Vagina (tissue), 2 donors: ENCODE data around the gene KDM4E.

Experiments
- CTCF ChIP-seq, 3 experiments: fragments of 450-650 bp in 2 of 3; fragments of 200-600 bp in 1 of 3; sonication (generic) in 1 of 3; IDR thresholded peaks; one replicate each; pipeline ENCODE4 v1.5.1; 2017 to 2019; ENCODE audit warnings: antibody characterized with exemption in 3 of 3, mild to moderate bottlenecking in 2 of 3, moderate library complexity in 2 of 3
- POLR2A ChIP-seq, 2 donors: fragments of 450-650 bp; IDR thresholded peaks; one replicate each; pipeline ENCODE4 v1.6.1; 2017; ENCODE audit warnings: antibody characterized with exemption in 2 of 2, mild to moderate bottlenecking in 2 of 2, moderate library complexity in 2 of 2

GRCh38 chr11:95044010-95044409, 19.0 kb downstream of the KDM4E start:
- TF ChIP-seq CTCF (IDR thresholded peaks at IDR 0.05) (no peak), POLR2A (IDR thresholded peaks at IDR 0.05) (no peak)
